ENCODE results near the gene MVD. TPM values are rescaled to one million over a fixed set of nuclear protein-coding genes. Genes with fewer than 3 reads are reported as not detected.

The MVD gene
- total RNA-seq, 1 experiment from 2014 or later, result 119 TPM

DNA sequence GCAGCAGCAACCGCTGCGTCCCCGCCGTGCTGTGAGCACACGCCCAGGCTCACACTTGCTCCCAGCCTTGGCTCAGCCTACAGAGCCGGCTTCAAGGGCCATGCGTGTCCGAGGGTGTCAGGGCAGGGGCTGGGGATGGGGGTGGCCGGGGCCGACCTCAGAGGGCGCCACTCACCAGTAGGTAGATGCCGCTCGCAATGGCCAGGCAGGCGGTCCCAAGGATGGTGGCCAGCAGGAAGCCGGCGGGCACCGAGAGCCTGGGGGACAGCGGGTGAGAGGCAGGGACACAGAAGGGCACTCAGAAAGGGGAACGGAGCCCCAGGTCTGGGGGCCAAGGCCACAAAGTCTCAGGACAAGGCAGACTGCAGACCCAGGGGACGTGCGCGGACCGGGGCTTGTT lies 16.9 kb downstream of the MVD start:
- H3K27me3 ChIP-seq (ENCODE audit: insufficient read depth, low read length), result no peaks in the 10 kb centered on the region
- RAD21 ChIA-PET (ENCODE audit: low non-redundant PET in 1 of 2, low total read pairs in 2 of 2, uncharacterized antibody in 2 of 2, unreplicated experiment in 2 of 2), result no interaction called here
- H3K9ac ChIP-seq (ENCODE audit: low read length), result no peak overlapping the region
- H3K4me1 ChIP-seq (ENCODE audit: control insufficient read depth in 1 of 2, insufficient read depth in 2 of 2, low read length in 2 of 2), result peaks cover 3 to 22% of the 10 kb centered on the region in 2 experiments; a peak in 3 of 4 replicates
- no peaks in the 10 kb centered on the region for H3K9me3 ChIP-seq (ENCODE audit: control insufficient read depth in 1 of 2, insufficient read depth in 1 of 2, low read depth in 1 of 2, low read length in 2 of 2)
- POLR2A ChIA-PET, result no interaction called here
- no peak for ATAC-seq
- H3K36me3 ChIP-seq (ENCODE audit: control insufficient read depth in 1 of 2, insufficient read depth in 2 of 2, low read length in 2 of 2), result peaks cover 6 to 10% of the 10 kb centered on the region in 2 experiments; a peak in 2 of 4 replicates
- peaks cover 36% of the 10 kb centered on the region for H3K79me2 ChIP-seq (ENCODE audit: insufficient read depth, low read length)
- CTCF ChIA-PET, result no interaction called here
- H4K20me1 ChIP-seq (ENCODE audit: insufficient read depth), result no peaks in the 10 kb centered on the region
- intact Hi-C loops (cut with micrococcal nuclease), result no loop called here
- H2AFZ ChIP-seq (ENCODE audit: low read depth, low read length, poor library complexity, severe bottlenecking), result no peak overlapping the region
- no peak overlapping the region for H3K4me3 ChIP-seq (replicated peaks in 1 of 2; ENCODE audit: low read depth in 1 of 2, low read length in 2 of 2)
- DNase-seq (ENCODE audit: low read depth, low spot score), result no peak
- H3K4me2 ChIP-seq (ENCODE audit: low read length), result no peak overlapping the region
- TF ChIP-seq SIN3A (IDR thresholded peaks at IDR 0.05; ENCODE audit: low read depth) (no peak), CEBPB (IDR thresholded peaks at IDR 0.05; ENCODE audit: low read depth) (no peak), JUND (IDR thresholded peaks at IDR 0.05) (no peak)
- no TSS peak for BruUV-seq (replicated peaks)
- H3K27ac ChIP-seq (ENCODE audit: low read depth, low read length), result 0 out of 2 replicates have a peak overlapping the region, but pooled peaks have one; percentile 7
- no peaks in the 10 kb centered on the region for H3K9me2 ChIP-seq (ENCODE audit: insufficient read depth)

DNA sequence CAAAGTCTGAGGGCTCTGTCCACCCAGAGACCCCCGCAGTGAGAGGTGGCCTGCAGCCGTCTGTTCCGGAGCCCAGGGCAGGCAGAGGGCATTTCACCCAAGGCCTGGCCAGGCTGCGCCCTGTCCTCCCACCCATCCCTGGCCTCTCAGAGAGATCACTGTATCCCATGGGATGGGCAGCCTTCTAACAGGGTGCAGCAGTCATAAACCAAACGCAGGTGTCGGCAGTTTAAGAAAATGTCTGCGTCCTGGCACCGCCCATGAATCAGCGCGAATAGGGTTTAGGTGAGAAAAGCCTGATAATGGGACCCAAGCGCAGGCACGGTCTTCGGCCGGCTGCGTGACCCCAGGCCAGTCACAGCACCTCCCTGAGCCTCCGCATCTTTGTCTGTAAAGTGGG lies 17.4 kb downstream of the MVD start:
- no peak overlapping the region for H3K27ac ChIP-seq (ENCODE audit: low read depth, low read length)
- H3K4me3 ChIP-seq (replicated peaks in 1 of 2; ENCODE audit: low read depth in 1 of 2, low read length in 2 of 2), result no peak overlapping the region
- intact Hi-C loops (cut with micrococcal nuclease), result no loop called here
- ChIA-PET RAD21 (ENCODE audit: low non-redundant PET in 1 of 2, low total read pairs in 2 of 2, uncharacterized antibody in 2 of 2, unreplicated experiment in 2 of 2) (no interaction called here), POLR2A (no interaction called here), CTCF (no interaction called here)
- peaks cover 3 to 23% of the 10 kb centered on the region in 2 experiments; a peak in 3 of 4 replicates for H3K4me1 ChIP-seq (ENCODE audit: control insufficient read depth in 1 of 2, insufficient read depth in 2 of 2, low read length in 2 of 2)
- H3K9ac ChIP-seq (ENCODE audit: low read length), result no peak overlapping the region
- H3K79me2 ChIP-seq (ENCODE audit: insufficient read depth, low read length), result peaks cover 31% of the 10 kb centered on the region
- H3K4me2 ChIP-seq (ENCODE audit: low read length), result no peak overlapping the region
- H2AFZ ChIP-seq (ENCODE audit: low read depth, low read length, poor library complexity, severe bottlenecking), result no peak overlapping the region
- BruUV-seq (replicated peaks), result no TSS peak
- ATAC-seq (no peak), DNase-seq (ENCODE audit: low read depth, low spot score) (no peak)
- no peaks in the 10 kb centered on the region for H3K27me3 ChIP-seq (ENCODE audit: insufficient read depth, low read length)
- TF ChIP-seq JUND (IDR thresholded peaks at IDR 0.05) (no peak), POLR2AphosphoS5 (IDR thresholded peaks at IDR 0.05; ENCODE audit: low read depth, low read length) (no peak), ZNF274 (IDR thresholded peaks at IDR 0.05; ENCODE audit: low read depth, low read length) (no peak), SRF (IDR thresholded peaks at IDR 0.05; ENCODE audit: low read depth) (no peak), EZH2phosphoT487 (IDR thresholded peaks at IDR 0.05; ENCODE audit: borderline replicate concordance) (no peak), TCF7L2 (IDR thresholded peaks at IDR 0.05; ENCODE audit: borderline replicate concordance, extremely low read depth, insufficient read depth, insufficient read length) (no peak)
- TF ChIP-seq, protein P1, sequence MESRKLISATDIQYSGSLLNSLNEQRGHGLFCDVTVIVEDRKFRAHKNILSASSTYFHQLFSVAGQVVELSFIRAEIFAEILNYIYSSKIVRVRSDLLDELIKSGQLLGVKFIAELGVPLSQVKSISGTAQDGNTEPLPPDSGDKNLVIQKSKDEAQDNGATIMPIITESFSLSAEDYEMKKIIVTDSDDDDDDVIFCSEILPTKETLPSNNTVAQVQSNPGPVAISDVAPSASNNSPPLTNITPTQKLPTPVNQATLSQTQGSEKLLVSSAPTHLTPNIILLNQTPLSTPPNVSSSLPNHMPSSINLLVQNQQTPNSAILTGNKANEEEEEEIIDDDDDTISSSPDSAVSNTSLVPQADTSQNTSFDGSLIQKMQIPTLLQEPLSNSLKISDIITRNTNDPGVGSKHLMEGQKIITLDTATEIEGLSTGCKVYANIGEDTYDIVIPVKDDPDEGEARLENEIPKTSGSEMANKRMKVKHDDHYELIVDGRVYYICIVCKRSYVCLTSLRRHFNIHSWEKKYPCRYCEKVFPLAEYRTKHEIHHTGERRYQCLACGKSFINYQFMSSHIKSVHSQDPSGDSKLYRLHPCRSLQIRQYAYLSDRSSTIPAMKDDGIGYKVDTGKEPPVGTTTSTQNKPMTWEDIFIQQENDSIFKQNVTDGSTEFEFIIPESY (IDR thresholded peaks at IDR 0.05; ENCODE audit: extremely low read depth, insufficient replicate concordance, low read length), result no peak
- TF ChIP-seq, protein P2, sequence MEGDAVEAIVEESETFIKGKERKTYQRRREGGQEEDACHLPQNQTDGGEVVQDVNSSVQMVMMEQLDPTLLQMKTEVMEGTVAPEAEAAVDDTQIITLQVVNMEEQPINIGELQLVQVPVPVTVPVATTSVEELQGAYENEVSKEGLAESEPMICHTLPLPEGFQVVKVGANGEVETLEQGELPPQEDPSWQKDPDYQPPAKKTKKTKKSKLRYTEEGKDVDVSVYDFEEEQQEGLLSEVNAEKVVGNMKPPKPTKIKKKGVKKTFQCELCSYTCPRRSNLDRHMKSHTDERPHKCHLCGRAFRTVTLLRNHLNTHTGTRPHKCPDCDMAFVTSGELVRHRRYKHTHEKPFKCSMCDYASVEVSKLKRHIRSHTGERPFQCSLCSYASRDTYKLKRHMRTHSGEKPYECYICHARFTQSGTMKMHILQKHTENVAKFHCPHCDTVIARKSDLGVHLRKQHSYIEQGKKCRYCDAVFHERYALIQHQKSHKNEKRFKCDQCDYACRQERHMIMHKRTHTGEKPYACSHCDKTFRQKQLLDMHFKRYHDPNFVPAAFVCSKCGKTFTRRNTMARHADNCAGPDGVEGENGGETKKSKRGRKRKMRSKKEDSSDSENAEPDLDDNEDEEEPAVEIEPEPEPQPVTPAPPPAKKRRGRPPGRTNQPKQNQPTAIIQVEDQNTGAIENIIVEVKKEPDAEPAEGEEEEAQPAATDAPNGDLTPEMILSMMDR (IDR thresholded peaks at IDR 0.05 in 2 of 3, conservative IDR thresholded peaks at IDR 0.05 in 1 of 3; ENCODE audit: borderline replicate concordance in 1 of 3, insufficient read depth in 1 of 3, low read depth in 2 of 3, low read length in 2 of 3), result no peak
- TF ChIP-seq, protein P3, sequence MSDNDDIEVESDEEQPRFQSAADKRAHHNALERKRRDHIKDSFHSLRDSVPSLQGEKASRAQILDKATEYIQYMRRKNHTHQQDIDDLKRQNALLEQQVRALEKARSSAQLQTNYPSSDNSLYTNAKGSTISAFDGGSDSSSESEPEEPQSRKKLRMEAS (IDR thresholded peaks at IDR 0.05), result no peak
- no peaks in the 10 kb centered on the region for H4K20me1 ChIP-seq (ENCODE audit: insufficient read depth)
- H3K36me3 ChIP-seq (ENCODE audit: control insufficient read depth in 1 of 2, insufficient read depth in 2 of 2, low read length in 2 of 2), result peaks cover 6 to 10% of the 10 kb centered on the region in 2 experiments; a peak in 2 of 4 replicates
- H3K9me3 ChIP-seq (ENCODE audit: control insufficient read depth in 1 of 2, insufficient read depth in 1 of 2, low read depth in 1 of 2, low read length in 2 of 2), result no peaks in the 10 kb centered on the region
- H3K9me2 ChIP-seq (ENCODE audit: insufficient read depth), result no peaks in the 10 kb centered on the region
